Kidney tubule cell (primary cell): ENCODE measurements around the gene MAGI3.
"Not testable (repeated sequence)": the region's sequence is repeated elsewhere in the genome, so short reads cannot be mapped to it uniquely, and the experiment has no call there.

Experiments
- DNase-seq: peaks from one replicate; pipeline ENCODE4 v3.0.0-alpha.2; 2018; ENCODE audit warnings: low spot score

The MAGI3 gene

GRCh38 chr1:113444857-113445256 is 54.5 kb downstream of the MAGI3 start:
- DNase-seq: no peak

DNA sequence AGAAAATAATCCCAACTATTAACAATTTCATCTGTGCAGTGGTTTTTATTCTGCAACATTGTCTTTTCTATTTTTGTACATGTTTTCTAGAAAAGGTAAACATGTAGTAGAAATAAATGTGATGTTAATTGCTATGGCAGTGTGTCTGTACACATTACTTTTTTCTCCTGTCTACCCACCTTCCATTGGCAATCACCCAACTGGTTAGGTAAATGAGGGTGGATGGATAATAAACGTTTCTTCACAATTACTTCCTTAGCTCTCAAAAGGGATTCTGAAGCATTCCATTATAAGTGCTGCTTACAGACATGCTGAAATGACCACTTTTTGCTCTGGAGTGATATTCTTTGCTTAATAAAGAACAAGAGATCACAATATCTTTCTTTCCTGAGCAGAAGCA is 61.4 kb downstream of the MAGI3 start:
- no peak for DNase-seq

GRCh38 chr1:113452921-113453770 is 62.8 kb downstream of the MAGI3 start:
- peak; percentile 30 for DNase-seq

GRCh38 chr1:113453771-113454083 is 63.4 kb downstream of the MAGI3 start:
- DNase-seq: no peak

DNA sequence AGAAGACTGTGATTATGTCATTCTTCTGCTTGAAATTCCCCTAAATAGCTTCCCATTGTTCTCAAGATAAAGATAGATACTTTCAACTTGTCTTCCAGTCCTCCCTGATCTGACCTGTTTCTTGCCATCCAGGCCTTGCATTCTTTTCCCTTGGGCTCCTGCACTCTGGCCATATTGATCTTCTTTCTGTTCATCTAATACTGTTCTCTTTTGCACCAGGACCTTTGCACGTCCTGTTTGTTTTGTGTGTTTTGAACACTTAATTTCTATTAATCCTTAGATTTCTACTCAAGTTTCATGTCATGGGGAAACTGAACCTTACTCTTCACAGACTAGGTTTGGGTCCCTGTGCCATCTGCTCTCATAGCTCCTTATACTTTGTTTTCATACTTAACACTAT is 65.1 kb downstream of the MAGI3 start:
- DNase-seq: no peak

DNA sequence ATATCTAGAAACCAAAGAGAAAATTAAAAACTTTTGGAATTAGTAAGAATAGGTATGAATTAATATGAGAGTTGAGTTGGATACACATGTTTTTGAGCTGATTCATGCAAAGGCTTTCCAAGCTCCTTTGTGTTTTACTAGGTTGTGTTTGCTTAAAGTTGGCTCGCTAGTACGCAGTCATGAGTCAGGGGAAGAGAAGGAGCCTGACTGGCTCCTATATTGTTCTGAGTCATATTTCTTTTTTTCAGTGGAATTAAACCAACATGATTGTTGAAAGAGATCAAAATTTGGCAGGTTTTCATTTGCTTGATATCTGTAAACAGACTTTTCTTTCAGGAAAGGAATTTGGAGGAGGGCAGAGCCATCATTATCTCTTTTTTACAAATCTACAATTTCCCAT is 66.7 kb downstream of the MAGI3 start:
- peak; percentile 91 for DNase-seq

GRCh38 chr1:113459279-113459678 is 69.0 kb downstream of the MAGI3 start:
- DNase-seq: no peak

GRCh38 chr1:113467991-113468390 is 77.7 kb downstream of the MAGI3 start:
- DNase-seq: no peak

DNA sequence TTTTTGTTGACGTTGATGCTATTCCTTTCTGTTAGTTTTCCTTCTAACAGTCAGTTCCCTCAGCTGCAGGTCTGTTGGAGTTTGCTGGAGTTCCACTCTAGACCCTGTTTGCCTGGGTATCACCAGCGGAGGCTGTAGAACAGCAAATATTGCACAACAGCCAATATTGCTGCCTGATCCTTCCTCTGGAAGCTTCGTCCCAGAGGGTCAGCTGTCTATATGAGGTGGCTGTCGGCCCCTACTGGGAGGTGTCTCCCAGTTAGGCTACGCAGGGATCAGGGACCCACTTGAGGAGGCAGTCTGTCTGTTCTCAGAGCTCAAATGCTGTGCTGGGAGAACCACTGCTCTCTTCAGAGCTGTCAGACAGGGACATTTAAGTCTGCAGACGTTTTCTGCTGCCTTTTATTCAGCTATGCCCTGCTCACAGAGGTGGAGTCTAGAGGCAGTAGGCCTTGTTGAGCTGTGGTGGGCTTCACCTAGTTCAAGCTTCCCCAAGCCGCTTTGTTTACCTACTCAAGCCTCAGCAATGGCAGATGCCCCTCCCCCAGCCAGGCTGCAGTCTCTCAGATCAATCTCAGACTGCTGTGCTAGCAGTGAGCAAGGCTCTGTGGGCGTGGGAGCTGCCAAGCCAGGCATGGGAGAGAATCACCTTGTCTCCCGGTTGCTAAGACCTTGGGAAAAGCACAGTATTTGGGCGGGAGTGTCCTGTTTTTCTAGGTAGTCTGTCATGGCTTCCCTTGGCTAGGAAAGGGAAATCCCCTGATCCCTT is 88.3 kb downstream of the MAGI3 start:
- DNase-seq: not testable (repeated sequence)

DNA sequence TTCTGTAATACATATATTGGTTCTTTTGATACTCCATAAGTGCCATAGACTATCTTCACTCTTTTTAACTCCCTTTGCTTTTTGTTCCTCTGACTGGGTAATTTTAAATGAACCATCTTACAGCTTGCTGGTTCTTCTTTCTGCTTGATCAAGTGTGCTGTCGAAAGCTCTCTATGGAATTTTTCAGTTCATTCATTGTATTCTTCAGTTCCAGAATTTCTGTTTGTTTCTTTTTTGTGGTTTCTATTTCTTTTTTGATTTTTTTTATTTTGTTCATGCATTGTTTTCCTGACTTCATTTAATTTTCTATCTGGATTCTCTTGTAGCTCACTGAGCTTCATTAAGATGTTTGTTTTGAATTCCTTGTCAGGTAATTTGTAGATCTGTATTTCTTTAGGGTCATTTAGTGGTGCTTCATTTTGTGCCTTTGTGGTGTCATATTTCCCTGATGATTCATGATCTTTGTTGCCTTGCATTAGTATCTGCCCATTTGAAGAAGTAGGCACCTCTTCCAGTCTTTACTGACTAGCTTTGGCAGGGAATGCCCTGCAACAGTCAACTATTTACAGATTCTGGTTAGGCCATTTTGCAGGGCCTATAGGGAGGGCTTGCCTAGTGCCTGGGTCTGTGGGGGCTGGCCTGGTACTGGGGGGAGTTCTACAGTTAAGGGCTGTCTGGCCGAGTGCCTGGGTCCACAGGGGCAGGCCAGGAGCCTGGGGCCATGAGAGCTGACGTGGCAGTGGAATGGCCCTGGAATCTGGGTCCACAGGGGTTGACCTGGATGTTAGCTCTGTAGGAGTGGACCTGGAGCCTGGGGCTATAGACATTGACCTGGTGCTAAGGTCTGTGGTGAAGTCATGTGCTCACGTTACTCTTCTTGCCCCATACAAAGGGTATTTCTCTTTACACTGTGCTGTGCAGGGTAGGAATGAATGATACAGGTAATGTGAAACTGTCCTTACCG is 89.7 kb downstream of the MAGI3 start:
- peak; percentile 25 for DNase-seq

- DNase-seq: not testable (repeated sequence)
These were observed 94.8 kb downstream of the MAGI3 start for GRCh38 chr1:113485131-113485530.

- DNase-seq: no peak
These were observed 98.4 kb downstream of the MAGI3 start for GRCh38 chr1:113488576-113489177.

- DNase-seq: no peak
These were observed 100.1 kb downstream of the MAGI3 start for GRCh38 chr1:113490384-113490783.

DNA sequence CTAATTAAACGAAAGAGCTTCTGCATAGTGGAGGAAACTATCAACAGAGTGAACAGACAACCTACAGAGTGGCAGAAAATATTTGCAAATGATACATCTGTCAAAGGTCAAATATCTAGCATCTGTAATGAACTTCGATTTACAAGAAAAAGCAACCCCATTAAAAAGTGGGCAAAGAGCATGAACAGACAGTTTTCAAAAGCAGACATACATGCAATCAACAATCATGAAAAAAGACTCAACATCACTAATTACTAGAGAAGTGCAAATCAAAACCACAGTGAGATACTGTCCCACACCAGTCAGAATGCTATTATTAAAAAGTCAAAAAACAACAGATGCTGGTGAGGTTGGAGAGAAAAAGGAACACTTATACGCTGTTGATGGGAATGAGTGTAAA is 103.2 kb downstream of the MAGI3 start:
- DNase-seq: no peak

DNA sequence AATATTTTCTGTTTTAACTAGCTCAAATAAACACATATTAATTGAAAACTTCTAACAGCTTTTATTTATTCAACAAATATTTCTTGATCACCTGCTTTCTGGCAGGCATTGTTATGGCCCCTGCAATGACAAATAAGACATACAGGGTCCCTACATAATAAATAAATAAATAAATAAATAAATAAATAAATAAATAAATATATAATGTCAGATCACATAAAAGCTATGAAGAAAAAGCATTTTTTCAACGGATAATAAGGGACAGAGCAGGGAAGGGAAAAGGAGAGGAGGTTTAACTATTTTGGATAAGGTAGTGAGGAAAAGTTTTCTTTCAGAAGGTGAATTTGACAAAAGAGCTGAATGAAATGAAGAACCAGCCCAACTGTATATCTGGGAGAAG is 115.0 kb downstream of the MAGI3 start:
- DNase-seq: no peak

DNA sequence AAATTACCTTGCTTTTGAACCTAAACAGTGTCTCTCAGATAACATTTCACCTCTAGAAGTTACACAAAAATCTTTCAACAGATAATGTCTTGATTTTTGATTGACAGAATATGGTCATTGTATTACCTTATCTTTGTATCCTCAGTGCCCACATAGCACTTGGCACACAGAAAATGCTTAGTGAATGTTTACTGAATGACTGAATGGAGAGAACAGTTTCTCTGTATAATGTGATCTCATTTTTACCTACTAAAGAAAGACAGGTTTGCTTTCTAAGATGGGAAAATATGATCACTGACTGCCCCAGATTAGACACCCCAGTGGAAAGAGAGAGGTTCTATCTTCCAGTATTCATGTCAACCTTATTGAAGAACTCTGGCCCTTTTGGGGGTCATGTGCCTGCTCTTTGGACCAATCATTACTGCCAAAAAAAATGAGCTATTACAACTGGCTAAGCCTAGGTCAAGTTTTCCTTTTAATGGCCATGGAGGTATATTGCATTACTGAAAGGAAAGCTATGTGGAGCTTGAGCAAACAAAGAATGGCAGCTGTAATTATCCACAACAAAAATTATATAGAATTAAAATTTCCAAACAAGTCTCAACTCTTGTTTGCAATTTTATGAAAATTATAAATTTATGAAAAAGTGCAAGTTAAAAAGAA is 117.4 kb downstream of the MAGI3 start:
- DNase-seq: no peak

- DNase-seq: no peak
These were observed 118.2 kb downstream of the MAGI3 start for GRCh38 chr1:113508364-113509164.

DNA sequence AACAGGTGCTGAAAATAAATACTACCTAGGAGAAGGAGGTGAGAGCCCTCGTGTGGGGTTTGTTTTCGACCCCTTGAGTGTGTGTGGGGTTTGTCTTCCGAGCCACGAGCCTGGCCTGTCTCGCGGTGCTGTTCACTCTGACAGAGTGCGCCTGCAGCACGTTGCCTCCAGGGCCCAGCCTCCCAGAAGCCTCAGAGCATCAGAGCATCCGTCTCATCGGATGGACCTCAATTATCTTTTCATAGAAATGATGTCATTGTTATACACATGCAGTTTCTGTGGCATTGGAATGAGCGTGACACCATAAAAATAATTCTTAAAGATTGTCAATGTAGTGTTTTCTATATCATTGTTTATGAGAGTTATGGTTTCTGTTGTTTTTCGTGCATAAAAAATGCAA is 119.5 kb downstream of the MAGI3 start:
- DNase-seq: not testable (repeated sequence)

- no peak for DNase-seq
These were observed 121.0 kb downstream of the MAGI3 start for GRCh38 chr1:113511269-113511668.

DNA sequence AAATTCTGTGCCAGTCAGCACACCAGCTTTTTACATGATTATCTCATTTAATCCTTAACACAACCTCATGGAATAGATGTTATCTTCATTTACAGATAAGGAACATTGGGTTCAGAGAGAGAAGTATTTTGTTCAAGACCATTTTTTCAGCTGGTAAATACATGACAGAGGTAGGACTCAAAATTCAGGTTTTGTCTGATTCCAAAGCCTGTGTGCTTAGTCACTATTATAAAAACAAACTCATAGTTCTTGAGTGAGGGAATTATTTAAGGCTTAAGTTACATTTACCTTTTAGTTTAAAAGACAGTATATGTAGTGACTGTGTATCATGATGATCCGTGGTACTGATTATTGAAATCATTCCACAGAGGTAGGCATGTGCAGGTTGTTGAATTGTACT is 125.2 kb downstream of the MAGI3 start:
- peak; percentile 2 for DNase-seq

DNA sequence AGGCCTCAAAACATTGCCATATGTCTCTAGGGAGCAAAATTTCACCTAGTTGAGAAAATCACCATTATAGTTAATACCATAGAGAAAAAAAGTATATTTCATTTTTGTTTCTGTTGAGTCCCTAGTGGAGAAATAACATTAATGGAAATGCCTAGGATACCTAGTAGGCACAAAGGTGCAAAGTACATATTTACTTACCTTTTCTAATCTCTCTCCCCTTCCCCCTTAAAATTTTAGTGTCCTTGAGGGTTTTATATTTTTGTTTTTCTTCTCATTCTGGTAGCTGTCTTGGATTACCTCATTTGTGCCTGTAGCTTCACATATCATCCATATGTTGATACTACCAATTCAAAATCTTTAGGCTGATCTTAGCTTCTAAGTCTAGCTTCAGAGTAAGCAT is 127.0 kb downstream of the MAGI3 start:
- no peak for DNase-seq
